Skeletal muscle satellite cell (primary cell): ENCODE measurements around the gene ENOX1.

Experiments
- H3K27me3 ChIP-seq: 2 replicates; pipeline ENCODE4 v1.7.0; 2013; ENCODE audit warnings: low read length; ENCODE audit not compliant: control insufficient read depth, insufficient read depth
- H3K36me3 ChIP-seq: 2 replicates; pipeline ENCODE4 v1.7.0; 2013; ENCODE audit warnings: mild to moderate bottlenecking, control low read depth, low read length; ENCODE audit not compliant: insufficient read depth
- H3K4me1 ChIP-seq: 2 replicates; pipeline ENCODE4 v1.7.0; 2013; ENCODE audit warnings: low read length; ENCODE audit not compliant: control insufficient read depth, insufficient read depth
- H3K4me2 ChIP-seq: 2 replicates; pipeline ENCODE4 v1.7.0; 2013; ENCODE audit warnings: mild to moderate bottlenecking, low read length
- H3K4me3 ChIP-seq: 2 replicates; pipeline ENCODE4 v1.7.0; 2013; ENCODE audit warnings: low read length
- H3K9ac ChIP-seq: 2 replicates; pipeline ENCODE4 v1.7.0; 2013; ENCODE audit warnings: mild to moderate bottlenecking, low read depth, low read length, moderate library complexity
- H3K9me3 ChIP-seq: replicated peaks from 2 replicates; pipeline ENCODE4 v1.7.0; 2013; ENCODE audit warnings: mild to moderate bottlenecking, control low read depth, low read length

Gene ENOX1

DNA sequence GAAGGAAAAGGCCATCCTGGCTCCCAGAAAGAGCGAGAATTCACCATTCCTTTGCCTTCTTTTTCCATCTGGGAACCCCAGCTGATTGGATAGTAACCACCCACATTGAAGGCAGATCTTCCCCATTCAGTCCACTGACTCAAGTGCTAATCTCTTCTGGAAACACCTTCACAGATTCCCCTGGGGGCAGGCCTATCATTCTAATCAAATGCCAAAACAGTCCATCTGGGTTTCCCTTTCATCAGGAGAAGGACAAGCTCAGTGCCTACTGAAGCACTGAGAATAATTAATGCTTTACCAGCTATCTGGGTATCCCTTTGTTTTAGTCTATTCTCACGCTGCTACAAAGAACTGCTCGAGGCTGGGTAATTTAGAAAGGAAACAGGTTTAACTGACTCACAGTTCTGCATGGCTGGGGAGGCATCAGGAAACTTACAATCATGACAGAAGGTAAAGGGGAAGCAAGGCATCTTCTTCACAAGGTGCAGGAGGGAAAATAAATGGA lies 293.2 kb downstream of the ENOX1 start:
- no peaks in the 10 kb centered on the region for H3K4me1 ChIP-seq
- H3K4me2 ChIP-seq: no peak overlapping the region
- H3K9me3 ChIP-seq: no peaks in the 10 kb centered on the region
- no peaks in the 10 kb centered on the region for H3K36me3 ChIP-seq
- H3K9ac ChIP-seq: no peak overlapping the region
- no peaks in the 10 kb centered on the region for H3K27me3 ChIP-seq
- no peak overlapping the region for H3K4me3 ChIP-seq

DNA sequence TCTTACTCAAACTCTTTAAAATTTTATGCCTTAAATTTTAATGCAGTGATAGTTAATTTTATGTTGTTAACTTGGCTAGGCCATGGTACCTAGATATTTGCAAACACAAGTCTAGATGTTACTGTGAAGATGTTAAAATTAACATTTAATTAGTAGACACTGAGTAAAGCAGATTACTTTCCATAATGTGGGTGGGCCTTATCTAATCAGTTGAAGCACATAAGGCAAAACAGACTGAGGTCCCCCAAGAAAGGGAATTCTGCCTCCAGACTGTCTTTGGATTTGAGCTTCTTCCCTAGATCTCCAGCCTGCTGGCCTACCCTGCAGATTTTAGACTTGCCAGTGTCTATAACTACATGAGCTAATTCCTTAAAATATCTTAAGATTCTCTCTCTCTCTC lies 294.0 kb downstream of the ENOX1 start:
- Histone ChIP-seq H3K4me1 (no peaks in the 10 kb centered on the region), H3K4me2 (no peak overlapping the region), H3K36me3 (no peaks in the 10 kb centered on the region), H3K9me3 (no peaks in the 10 kb centered on the region), H3K9ac (no peak overlapping the region), H3K4me3 (no peak overlapping the region), H3K27me3 (no peaks in the 10 kb centered on the region)

DNA sequence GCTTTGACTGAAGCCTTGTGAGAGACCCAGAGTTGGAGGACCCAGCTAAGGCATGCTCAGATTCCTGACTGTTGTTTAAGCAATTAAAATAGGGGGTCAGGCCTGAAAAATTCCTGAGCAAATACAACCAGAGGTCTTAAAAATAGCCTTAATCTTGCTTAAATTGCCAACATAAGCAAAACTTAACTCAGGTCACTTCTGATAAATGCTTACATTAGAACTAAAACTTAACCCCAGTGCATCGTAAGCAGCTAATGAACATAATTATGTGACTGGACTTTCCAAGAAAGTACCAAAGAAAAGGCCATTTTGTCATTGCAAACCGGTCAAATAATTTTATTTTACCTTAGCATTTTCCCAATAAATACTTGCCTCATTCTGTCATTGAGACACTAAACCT lies 294.5 kb downstream of the ENOX1 start:
- no peak overlapping the region for H3K4me3 ChIP-seq
- H3K9ac ChIP-seq: no peak overlapping the region
- H3K9me3 ChIP-seq: no peaks in the 10 kb centered on the region
- H3K27me3 ChIP-seq: no peaks in the 10 kb centered on the region
- no peak overlapping the region for H3K4me2 ChIP-seq
- H3K36me3 ChIP-seq: no peaks in the 10 kb centered on the region
- H3K4me1 ChIP-seq: no peaks in the 10 kb centered on the region

DNA sequence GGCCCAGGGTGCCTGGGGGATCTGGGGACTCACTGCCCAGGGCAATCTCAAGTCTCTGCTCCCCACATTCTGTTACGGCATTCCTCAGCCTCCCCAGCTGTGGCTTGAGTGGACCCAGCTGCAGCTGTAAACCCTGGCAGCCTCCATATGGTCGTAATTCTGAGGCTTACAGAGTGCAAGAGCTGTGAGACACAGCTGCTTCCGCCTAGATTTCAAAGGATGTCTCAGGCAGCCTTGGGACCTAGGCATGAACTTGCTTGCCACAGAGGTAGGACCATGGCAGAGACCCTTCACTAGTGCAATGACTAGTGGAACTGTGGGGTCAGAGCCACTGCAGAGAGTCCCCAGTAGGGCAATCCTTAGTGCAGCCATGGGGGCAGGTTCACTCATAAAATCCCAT lies 297.5 kb downstream of the ENOX1 start:
- no peak overlapping the region for H3K4me2 ChIP-seq
- H3K4me1 ChIP-seq: no peaks in the 10 kb centered on the region
- no peaks in the 10 kb centered on the region for H3K9me3 ChIP-seq
- no peaks in the 10 kb centered on the region for H3K36me3 ChIP-seq
- H3K9ac ChIP-seq: no peak overlapping the region
- H3K27me3 ChIP-seq: no peaks in the 10 kb centered on the region
- H3K4me3 ChIP-seq: no peak overlapping the region

DNA sequence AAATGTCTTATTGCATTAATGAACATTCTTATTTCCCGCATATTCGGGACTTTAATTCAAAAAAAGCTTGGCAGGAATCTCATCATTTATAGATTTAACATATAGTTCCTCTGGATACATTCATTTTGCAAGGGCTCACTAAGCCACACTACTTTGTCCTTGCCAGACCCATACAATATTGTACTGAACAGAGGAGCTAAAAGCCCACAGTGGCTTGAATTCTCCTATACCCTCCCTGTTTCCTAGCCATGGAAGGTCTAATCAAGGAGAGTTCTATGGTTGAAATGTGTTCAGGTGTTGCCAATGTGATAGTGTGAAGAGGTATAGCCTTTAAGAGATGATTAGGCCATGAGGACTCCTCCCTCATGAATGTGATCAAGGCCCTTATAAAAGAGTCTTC lies 298.9 kb downstream of the ENOX1 start:
- H3K9me3 ChIP-seq: no peaks in the 10 kb centered on the region
- H3K36me3 ChIP-seq: no peaks in the 10 kb centered on the region
- H3K27me3 ChIP-seq: no peaks in the 10 kb centered on the region
- H3K4me3 ChIP-seq: no peak overlapping the region
- H3K9ac ChIP-seq: no peak overlapping the region
- no peaks in the 10 kb centered on the region for H3K4me1 ChIP-seq
- no peak overlapping the region for H3K4me2 ChIP-seq

DNA sequence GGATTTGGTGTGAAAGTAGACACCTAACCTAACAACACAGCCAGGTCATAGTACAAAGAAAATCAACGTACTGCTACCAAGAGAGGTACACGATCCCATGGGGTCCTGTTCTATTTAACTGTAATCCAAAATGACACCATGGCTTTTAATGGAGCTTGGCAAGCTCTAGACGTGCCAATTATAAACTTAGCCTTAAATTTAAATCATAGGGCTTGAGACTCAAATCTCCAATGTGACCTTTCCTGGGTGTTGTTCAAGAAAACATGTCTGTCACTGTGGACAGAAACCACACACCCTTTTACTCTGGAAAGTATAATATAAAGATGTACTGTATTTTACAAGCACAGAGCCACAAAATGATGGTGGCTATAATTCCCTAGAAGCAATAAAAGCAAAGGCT lies 299.3 kb downstream of the ENOX1 start:
- Histone ChIP-seq H3K4me2 (no peak overlapping the region), H3K9ac (no peak overlapping the region), H3K4me3 (no peak overlapping the region), H3K36me3 (no peaks in the 10 kb centered on the region), H3K9me3 (no peaks in the 10 kb centered on the region), H3K27me3 (no peaks in the 10 kb centered on the region), H3K4me1 (no peaks in the 10 kb centered on the region)

DNA sequence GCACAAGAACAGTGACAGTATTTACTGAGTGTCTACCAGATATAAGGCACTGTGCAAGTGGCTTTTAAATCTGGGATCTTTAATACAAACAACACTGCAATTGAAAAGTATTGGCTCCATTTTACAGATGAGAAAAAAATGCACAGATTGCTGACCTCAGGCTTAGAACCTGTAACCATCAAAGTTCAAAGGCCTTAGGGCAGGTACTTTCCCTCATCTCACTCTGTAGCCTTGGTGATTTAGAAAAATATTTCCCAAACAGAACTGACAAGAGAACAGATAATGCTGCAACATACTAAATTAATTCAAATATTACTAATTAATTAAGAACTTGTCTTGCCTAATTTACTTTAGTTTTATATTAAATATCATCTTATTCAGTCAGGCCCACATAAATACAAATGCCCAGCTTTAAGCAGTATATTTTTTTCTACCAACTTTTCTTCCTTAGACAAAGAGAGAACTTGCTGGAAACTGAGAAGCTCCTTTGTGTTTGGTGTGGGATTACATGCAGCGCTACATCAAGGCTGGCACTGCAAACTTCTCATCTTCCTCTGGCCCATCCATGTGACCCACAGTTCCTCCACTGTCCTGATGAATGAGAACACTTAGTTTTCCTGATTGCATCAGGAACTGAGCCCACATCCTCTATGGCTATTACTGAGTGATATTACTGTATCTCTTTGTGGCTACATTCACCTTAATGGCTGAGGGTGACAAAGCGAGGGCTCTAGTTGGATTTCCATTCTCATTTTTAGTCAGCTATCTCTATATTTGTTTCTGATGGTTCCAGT lies 302.1 kb downstream of the ENOX1 start:
- H3K9ac ChIP-seq: no peak overlapping the region
- H3K9me3 ChIP-seq: no peaks in the 10 kb centered on the region
- H3K27me3 ChIP-seq: no peaks in the 10 kb centered on the region
- H3K4me1 ChIP-seq: no peaks in the 10 kb centered on the region
- H3K4me3 ChIP-seq: no peak overlapping the region
- H3K36me3 ChIP-seq: no peaks in the 10 kb centered on the region
- H3K4me2 ChIP-seq: no peak overlapping the region

DNA sequence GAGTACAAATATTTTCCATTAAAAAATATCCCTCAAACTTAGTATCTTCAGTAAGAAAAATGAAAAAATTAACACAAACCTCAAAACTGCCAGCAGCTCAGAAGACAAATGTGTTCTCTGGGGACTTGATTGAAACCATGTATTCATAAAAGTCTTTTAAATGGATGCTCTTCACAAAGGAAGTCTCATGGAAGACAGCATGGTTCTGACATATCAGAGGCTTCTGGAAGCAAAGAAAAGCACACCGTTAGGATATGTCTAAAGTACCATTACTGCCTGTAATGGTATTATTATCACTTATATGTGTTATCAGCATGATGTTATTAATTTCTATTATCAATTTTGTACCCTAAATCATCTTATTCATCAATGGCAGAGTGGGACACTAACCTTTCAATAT lies 302.8 kb downstream of the ENOX1 start:
- no peaks in the 10 kb centered on the region for H3K27me3 ChIP-seq
- no peaks in the 10 kb centered on the region for H3K9me3 ChIP-seq
- H3K36me3 ChIP-seq: no peaks in the 10 kb centered on the region
- no peaks in the 10 kb centered on the region for H3K4me1 ChIP-seq
- H3K4me3 ChIP-seq: no peak overlapping the region
- H3K9ac ChIP-seq: no peak overlapping the region
- H3K4me2 ChIP-seq: no peak overlapping the region

DNA sequence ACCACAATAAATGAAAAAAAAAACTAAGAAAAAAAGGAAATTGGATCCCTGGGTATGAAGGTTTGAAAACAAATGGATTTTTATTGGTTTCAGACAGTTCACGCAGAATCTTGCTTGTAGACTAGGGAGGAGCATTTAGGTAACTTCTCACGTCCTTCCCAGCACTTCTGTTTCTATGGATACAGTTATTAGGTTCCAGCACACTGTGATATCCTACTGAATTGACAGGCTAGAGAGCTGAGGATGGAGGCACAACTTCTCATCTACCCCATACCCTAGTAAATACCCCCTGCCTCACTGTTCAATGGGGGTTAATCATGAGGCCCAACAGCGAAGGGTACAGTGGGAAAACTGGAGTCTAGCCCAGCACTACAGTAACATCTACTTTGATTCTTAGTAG lies 304.1 kb downstream of the ENOX1 start:
- H3K4me3 ChIP-seq: no peak overlapping the region
- no peaks in the 10 kb centered on the region for H3K4me1 ChIP-seq
- H3K9ac ChIP-seq: no peak overlapping the region
- no peak overlapping the region for H3K4me2 ChIP-seq
- H3K36me3 ChIP-seq: no peaks in the 10 kb centered on the region
- H3K9me3 ChIP-seq: no peaks in the 10 kb centered on the region
- H3K27me3 ChIP-seq: no peaks in the 10 kb centered on the region

DNA sequence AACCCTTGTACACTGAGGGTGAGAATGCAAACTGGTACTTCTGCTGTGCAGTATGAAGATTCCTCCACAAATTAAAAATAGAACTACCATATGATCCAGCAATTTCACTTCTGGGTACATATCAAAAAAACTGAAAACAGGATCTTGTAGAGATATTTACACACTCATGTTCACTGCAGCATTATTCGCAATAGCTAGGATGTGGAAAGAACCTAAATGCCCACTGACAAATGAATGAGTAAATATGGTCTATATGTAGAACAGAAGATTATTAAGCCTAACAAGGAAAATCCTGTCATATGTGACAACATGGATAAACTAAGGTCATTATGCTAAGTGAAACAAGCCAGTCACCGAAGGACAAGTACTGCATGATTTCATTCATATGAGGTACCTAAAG lies 304.7 kb downstream of the ENOX1 start:
- Histone ChIP-seq H3K9me3 (no peaks in the 10 kb centered on the region), H3K4me3 (no peak overlapping the region), H3K36me3 (no peaks in the 10 kb centered on the region), H3K4me1 (no peaks in the 10 kb centered on the region), H3K4me2 (no peak overlapping the region), H3K9ac (no peak overlapping the region), H3K27me3 (no peaks in the 10 kb centered on the region)

DNA sequence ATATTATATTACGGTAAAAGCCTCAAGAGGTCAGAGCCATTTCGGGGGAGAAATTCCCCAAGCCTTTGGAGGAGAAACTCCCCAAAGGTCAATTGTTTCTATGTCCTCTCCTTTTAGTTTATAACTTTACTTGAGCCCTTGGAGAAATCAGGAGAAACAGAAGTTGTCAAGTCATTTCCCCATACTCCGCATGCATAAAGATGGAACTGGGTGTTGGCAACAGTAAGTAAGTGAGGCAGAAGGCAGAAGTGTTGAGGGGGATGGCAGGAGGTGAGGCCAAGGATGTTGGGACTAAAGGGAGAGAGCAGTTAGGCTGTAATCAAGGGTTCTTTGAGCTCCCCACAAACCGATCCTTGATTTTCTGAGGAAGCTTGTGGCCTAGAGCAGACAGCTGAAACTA lies 307.9 kb downstream of the ENOX1 start:
- no peaks in the 10 kb centered on the region for H3K4me1 ChIP-seq
- no peaks in the 10 kb centered on the region for H3K27me3 ChIP-seq
- no peaks in the 10 kb centered on the region for H3K36me3 ChIP-seq
- no peak overlapping the region for H3K9ac ChIP-seq
- H3K4me3 ChIP-seq: no peak overlapping the region
- no peaks in the 10 kb centered on the region for H3K9me3 ChIP-seq
- H3K4me2 ChIP-seq: no peak overlapping the region

DNA sequence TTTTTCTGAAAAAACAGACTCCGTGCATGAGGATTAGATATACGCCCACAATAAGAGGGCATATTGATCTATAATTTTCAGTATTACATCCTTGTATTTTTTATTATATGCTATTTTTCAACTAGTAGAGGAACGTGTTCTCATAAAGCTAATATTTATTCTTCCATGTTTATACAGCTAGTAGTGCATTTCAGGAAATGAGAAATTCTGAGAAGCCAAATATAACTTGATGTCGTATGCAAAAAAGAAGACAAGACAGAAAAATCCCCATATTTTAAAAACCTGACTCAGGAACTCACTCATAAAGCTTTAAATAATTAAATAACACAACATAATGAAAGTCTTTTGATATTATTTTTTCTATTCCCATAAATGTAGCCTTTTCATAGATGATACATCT lies 308.6 kb downstream of the ENOX1 start:
- H3K4me3 ChIP-seq: no peak overlapping the region
- H3K4me1 ChIP-seq: no peaks in the 10 kb centered on the region
- no peak overlapping the region for H3K4me2 ChIP-seq
- H3K9ac ChIP-seq: no peak overlapping the region
- no peaks in the 10 kb centered on the region for H3K36me3 ChIP-seq
- no peaks in the 10 kb centered on the region for H3K27me3 ChIP-seq
- H3K9me3 ChIP-seq: no peaks in the 10 kb centered on the region
